ENCODE measurements around the gene SPTBN2.
"Not testable (repeated sequence)": the region's sequence is repeated elsewhere in the genome, so short reads cannot be mapped to it uniquely, and the experiment has no call there.

The SPTBN2 gene

GRCh38 chr11:66683877-66684276 is 45.1 kb downstream of the SPTBN2 start:
- no peak for DNase-seq

- no peak for DNase-seq
Measured at GRCh38 chr11:66680966-66681645, 47.9 kb downstream of the SPTBN2 start.

GRCh38 chr11:66677599-66678375 is 51.2 kb downstream of the SPTBN2 start, which contains the start of gene RBM4B:
Gene RBM4B, minus strand, starts transcription at chr11:66677887. Its CDS starts 808 bp downstream, at chr11:66677079.
- DNase-seq: peak; percentile 99

GRCh38 chr11:66676931-66677598 is 52.0 kb downstream of the SPTBN2 start:
- no peak for DNase-seq

- DNase-seq: no peak
Measured at GRCh38 chr11:66676282-66676919, 52.6 kb downstream of the SPTBN2 start.

GRCh38 chr11:66674964-66675602 is 53.9 kb downstream of the SPTBN2 start:
- no peak for DNase-seq

DNA sequence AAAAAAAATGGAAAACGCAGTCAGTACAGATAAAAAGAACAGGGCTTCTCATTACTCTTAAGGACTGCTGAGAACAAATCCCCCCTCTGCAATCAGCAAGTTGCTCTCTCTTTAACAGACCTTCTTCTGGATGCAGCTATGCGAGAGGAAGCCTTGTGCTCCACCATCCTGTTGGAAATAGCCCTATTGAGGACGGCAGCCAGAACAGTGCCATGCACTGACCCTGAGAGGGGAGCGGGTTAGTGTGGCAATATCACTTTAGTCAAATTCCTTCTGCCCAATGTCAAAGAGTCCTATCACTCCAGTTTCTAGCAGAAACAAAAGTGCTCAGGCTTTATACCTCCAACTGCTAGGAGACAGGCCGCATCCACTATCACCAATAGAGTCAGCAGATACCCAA is 58.2 kb downstream of the SPTBN2 start:
- DNase-seq: no peak

GRCh38 chr11:66665369-66665768 is 63.6 kb downstream of the SPTBN2 start:
- DNase-seq: no peak

GRCh38 chr11:66663741-66664296 is 65.2 kb downstream of the SPTBN2 start:
- DNase-seq: no peak

DNA sequence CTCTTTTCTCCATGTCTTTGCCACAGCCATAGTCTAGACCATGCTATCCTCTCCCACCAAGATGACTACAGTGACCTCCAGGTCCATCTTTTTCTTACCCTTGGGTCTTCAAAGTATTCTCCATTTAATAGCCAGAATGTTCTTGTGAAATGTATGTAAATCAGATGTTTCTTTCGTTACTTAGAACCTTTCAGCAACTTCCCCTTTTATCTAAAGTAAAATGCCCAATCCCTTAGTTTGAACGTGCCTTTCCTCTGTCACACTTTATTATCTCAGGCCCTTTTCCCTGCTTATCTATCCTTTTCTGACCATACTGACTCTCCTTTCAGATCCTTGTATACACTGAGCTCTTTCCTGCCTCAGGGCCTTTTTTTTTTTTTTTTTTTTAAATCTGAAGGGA is 69.3 kb downstream of the SPTBN2 start:
- no peak for DNase-seq

DNA sequence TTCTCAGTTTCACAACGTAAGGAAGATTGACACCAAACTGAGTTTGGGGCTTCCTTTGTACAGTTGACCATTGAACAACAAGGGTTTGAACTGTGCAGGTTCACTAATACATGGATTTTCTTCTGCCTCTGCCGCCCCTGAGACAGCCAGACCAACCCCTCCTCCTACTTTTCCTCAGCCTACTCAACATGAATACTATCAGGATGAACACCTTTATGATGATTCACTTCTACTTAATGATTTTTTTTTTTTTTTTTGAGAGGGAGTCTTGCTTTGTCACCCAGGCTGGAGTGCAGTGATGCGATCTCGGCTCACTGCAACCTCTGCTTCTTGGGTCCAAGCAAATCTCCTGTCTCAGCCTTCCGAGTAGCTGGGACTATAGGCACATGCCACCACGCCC is 75.9 kb downstream of the SPTBN2 start:
- no peak for DNase-seq

- DNase-seq: no peak
Measured at GRCh38 chr11:66652651-66653050, 76.4 kb downstream of the SPTBN2 start.

- DNase-seq: no peak
Measured at GRCh38 chr11:66651016-66651415, 78.0 kb downstream of the SPTBN2 start.

DNA sequence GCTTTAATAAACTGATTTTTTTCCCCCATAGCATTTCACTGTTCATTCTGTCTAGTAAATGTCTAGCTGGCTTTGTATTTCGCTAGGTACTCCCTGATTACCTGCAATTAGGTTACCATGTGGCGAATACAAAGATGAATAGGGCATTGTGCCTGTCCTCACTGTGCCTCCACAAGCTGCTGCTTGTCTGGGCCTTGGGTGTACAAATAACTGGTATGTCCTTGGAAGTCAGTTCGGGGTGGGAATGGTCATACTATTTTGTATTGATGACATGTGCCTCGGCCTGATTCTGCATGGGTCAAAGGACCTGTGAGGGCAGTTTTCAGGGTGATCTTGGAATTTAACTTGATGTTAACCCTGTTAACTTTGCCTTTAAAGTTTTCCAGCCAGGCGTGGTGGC is 79.1 kb downstream of the SPTBN2 start:
- no peak for DNase-seq

GRCh38 chr11:66646828-66647227 is 82.2 kb downstream of the SPTBN2 start:
- no peak for DNase-seq

DNA sequence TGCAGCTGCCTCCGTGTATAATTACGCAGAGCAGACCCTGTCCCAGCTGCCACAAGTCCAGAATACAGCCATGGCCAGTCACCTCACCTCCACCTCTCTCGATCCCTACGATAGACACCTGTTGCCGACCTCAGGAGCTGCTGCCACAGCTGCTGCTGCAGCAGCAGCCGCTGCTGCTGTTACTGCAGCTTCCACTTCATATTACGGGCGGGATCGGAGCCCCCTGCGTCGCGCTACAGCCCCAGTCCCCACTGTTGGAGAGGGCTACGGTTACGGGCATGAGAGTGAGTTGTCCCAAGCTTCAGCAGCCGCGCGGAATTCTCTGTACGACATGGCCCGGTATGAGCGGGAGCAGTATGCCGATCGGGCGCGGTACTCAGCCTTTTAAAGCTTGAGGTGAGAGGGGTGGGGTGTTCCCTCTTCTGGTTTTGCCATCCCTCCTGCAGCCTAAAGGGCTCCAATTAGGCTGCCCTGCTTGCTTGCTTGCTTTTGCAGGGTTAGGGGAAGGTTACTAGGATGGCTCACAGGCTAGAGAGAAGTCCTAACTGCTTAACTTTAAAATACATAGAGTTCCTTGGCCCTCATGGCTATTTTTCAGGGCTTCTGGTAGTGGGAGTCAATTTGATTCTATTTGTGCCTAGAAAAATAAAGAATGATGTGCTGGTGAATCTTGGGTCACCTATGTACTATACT is 85.1 kb downstream of the SPTBN2 start:
- DNase-seq: no peak

DNA sequence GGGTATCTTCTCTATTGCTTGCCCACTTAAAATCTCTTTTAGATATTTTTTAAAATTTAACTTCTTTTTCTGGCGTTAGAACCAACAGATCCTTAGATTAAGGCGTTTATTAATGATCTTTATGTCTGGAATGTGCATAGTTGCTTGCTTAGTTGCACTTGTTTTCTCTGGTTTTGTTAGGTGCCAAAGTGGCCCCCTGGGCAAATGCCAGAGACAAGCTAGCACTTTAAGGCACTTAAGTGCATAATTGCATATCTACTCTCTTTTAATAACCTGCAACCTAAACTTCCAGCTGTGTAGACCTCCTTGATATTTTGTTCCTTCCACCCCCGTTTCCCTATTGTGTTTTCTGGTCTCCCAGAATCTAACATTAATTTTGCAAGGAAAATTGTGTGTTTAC is 87.2 kb downstream of the SPTBN2 start:
- no peak for DNase-seq

- DNase-seq: not testable (repeated sequence)
Measured at GRCh38 chr11:66639814-66640340, 89.1 kb downstream of the SPTBN2 start.

- DNase-seq: peak; percentile 80
Measured at GRCh38 chr11:66639066-66639813, 89.8 kb downstream of the SPTBN2 start.

DNA sequence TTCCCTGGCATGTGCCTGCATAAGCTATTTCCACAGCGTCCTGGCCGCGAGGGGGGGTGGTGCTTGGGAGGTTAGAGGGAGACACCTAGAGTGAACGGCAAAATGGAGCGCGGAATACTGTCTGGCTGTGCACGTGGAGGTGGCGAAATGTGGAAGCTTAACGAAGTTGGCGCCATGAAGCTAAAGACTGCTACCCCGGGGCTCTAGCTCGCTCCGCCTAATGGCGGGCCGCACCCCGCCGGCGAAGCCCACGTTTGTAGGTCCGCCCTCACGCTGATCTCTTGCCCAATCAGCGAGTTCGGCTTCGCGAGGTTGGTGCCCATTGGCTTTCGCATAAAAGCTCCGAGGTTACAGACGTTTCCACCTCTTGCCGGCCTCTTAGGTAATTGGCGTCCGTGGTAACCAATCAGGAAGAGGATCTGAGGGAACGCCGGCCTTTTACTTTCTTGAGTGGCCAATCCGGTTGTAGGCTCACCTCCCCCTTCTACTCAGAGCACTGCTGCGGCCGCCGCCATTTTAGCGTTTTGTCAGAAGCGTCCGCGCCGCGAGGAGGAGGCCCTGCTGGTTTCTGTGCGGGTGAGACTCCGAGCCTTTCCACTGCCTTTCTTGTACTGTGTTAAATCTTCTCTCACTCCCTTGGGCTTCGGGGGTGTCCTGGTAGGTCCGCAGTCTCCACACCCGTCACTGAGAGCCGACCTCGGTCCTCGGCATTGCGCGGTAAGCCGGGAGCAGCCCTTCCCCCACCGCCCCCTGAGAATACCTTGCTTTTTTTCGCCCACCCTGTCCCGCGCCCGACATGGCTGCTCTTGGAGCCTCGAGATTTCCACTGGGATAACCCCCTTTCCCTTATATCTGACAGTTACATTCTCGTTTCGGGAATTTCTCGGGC is 90.6 kb downstream of the SPTBN2 start, which contains the start of gene RBM4:
TSS of gene RBM4 (plus strand) at position 527 of the 889 bp plus-strand sequence. CDS start 1,009 bp downstream, outside the sequence.
- peak; percentile 100 for DNase-seq

All from eye (tissue), 1 donor.